Nucleus accumbens (tissue), 56 donors: ENCODE results near the gene RFLNA.

ENCODE experiments used
- DNase-seq, 56 donors: peaks; one replicate each; lab custom pipeline; 2025; lab: John Stamatoyannopoulos, UW

The RFLNA gene

GRCh38 chr12:124334976-124335375, 40.1 kb downstream of the RFLNA start:
- no peak for DNase-seq

GRCh38 chr12:124335426-124336183, 40.7 kb downstream of the RFLNA start:
- DNase-seq: no peak

GRCh38 chr12:124336184-124336437, 41.2 kb downstream of the RFLNA start:
- DNase-seq: no peak

- no peak for DNase-seq
Observed at GRCh38 chr12:124336742-124337520, 42.0 kb downstream of the RFLNA start.

GRCh38 chr12:124337622-124338021, 42.7 kb downstream of the RFLNA start:
- peak in 22 of 56 donors; percentile 5 to 62 (median 30) for DNase-seq

- DNase-seq: no peak
Observed at GRCh38 chr12:124338448-124338847, 43.6 kb downstream of the RFLNA start.

GRCh38 chr12:124338876-124339603, 44.1 kb downstream of the RFLNA start:
- no peak for DNase-seq

GRCh38 chr12:124340080-124340900, 45.4 kb downstream of the RFLNA start:
- DNase-seq: no peak

- no peak for DNase-seq
Observed at GRCh38 chr12:124341645-124342069, 46.8 kb downstream of the RFLNA start.

GRCh38 chr12:124344022-124344421, 49.1 kb downstream of the RFLNA start:
- no peak for DNase-seq

GRCh38 chr12:124344526-124344925, 49.6 kb downstream of the RFLNA start:
- no peak for DNase-seq

- DNase-seq: no peak
Observed at GRCh38 chr12:124345795-124346194, 50.9 kb downstream of the RFLNA start.

GRCh38 chr12:124346425-124347168, 51.7 kb downstream of the RFLNA start:
- DNase-seq: no peak

- DNase-seq: no peak
Observed at GRCh38 chr12:124347335-124347734, 52.4 kb downstream of the RFLNA start.

GRCh38 chr12:124347805-124348658, 53.1 kb downstream of the RFLNA start:
- DNase-seq: peak in 6 of 56 donors; percentile 17 to 47 (median 31)

- DNase-seq: no peak
Observed at GRCh38 chr12:124348659-124349380, 53.9 kb downstream of the RFLNA start.

GRCh38 chr12:124350491-124350890, 55.6 kb downstream of the RFLNA start:
- no peak for DNase-seq

- DNase-seq: no peak
Observed at GRCh38 chr12:124351422-124351821, 56.5 kb downstream of the RFLNA start.
